H1 (cell line): Measurements from ENCODE around the gene IL37. TPM values are rescaled to one million over a fixed set of nuclear protein-coding genes. Genes with fewer than 3 reads are reported as not detected.

Experiments used
- ATF3 ChIP-seq: IDR thresholded peaks from 2 replicates; pipeline ENCODE4 v1.6.1; 2011; ENCODE audit warnings: low read depth, mild to moderate bottlenecking, low read length; ENCODE audit not compliant: insufficient read depth
- CHD7 ChIP-seq: fragments of 300-600 bp; sonication (generic); IDR thresholded peaks from 2 replicates; pipeline ENCODE4 v1.7.1; 2012; ENCODE audit warnings: low read length, moderate library complexity, mild to moderate bottlenecking, inconsistent platforms; ENCODE audit not compliant: insufficient replicate concordance
- HDAC2 ChIP-seq, 2 experiments: fragments of 300-600 bp in 1 of 2; sonication (generic) in 1 of 2; IDR thresholded peaks; 2 replicates each; pipeline ENCODE4 v1.6.1; 2011 to 2012; ENCODE audit warnings: low read depth in 2 of 2, low read length in 2 of 2, mild to moderate bottlenecking in 2 of 2, moderate library complexity in 2 of 2, borderline replicate concordance in 1 of 2, inconsistent platforms in 1 of 2
- SRF ChIP-seq: IDR thresholded peaks from 2 replicates; pipeline ENCODE4 v1.6.1; 2011; ENCODE audit warnings: mild to moderate bottlenecking, low read depth, low read length, moderate library complexity
- USF2 ChIP-seq: IDR thresholded peaks from 2 replicates; pipeline ENCODE4 v1.6.1; 2011; ENCODE audit warnings: low read length, improper control_type of control experiment
- polyA plus RNA-seq, 7 experiments: library from polyadenylated mRNA; depleted of rRNA in 3 of 7; stranded (reverse) in 5 of 7; unstranded in 2 of 7; fragments of >200 nt in 5 of 7; fragments of 200-250 nt in 2 of 7; gene quantifications; 1 replicate in 5 of 7; 2 replicates in 1 of 7; 4 replicates in 1 of 7; pipeline versions ENCODE4 v1.2.1 to v1.2.3, GENCODE V29; 2011 to 2013; ENCODE audit warnings: missing spikeins in 2 of 7, mixed read lengths in 2 of 7
- total RNA-seq: library from RNA; stranded (reverse); fragmentation: NEBNext Ultra II Directional; extraction: Animal tissue kit (Norgen Biotek cat#: 25700); gene quantifications from 2 replicates; pipeline ENCODE4 v1.2.1, GENCODE V29; 2021

Gene IL37
- total and polyA plus RNA-seq, 2 of the 8 experiments (the other 6 are each of a cell fraction or from before 2014, with no cell fraction given), result 0.18 TPM; not detected in 1

GRCh38 chr2:112949456-112949855 is 38.5 kb downstream of the IL37 start (continued):
- TF ChIP-seq CHD7 (no peak), ATF3 (no peak), HDAC2 (IDR thresholded peaks at IDR 0.05; ENCODE audit: borderline replicate concordance in 1 of 2, low read depth in 2 of 2, low read length in 2 of 2) (no peak), SRF (no peak), USF2 (no peak)
